ES-I3 (cell line): ENCODE measurements around the gene PKP3.
"Not testable (repeated sequence)": the region's sequence is repeated elsewhere in the genome, so short reads cannot be mapped to it uniquely, and the experiment has no call there.

Source experiments
- H3K36me3 ChIP-seq: 2 replicates; pipeline ENCODE4 v1.6.1; 2013; ENCODE audit warnings: mild to moderate bottlenecking, low read length, control low read depth, moderate library complexity; ENCODE audit not compliant: insufficient read depth
- H3K4me1 ChIP-seq: 2 replicates; pipeline ENCODE4 v1.6.1; 2013; ENCODE audit warnings: mild to moderate bottlenecking, control low read depth, low read length; ENCODE audit not compliant: insufficient read depth
- H3K9ac ChIP-seq: 2 replicates; pipeline ENCODE4 v1.6.1; 2013; ENCODE audit warnings: low read depth, mild to moderate bottlenecking, low read length, moderate library complexity
- H3K9me3 ChIP-seq: 2 replicates; pipeline ENCODE4 v1.6.1; 2013; ENCODE audit warnings: mild to moderate bottlenecking, low read length, moderate library complexity; ENCODE audit not compliant: control insufficient read depth, insufficient read depth

The PKP3 gene

DNA sequence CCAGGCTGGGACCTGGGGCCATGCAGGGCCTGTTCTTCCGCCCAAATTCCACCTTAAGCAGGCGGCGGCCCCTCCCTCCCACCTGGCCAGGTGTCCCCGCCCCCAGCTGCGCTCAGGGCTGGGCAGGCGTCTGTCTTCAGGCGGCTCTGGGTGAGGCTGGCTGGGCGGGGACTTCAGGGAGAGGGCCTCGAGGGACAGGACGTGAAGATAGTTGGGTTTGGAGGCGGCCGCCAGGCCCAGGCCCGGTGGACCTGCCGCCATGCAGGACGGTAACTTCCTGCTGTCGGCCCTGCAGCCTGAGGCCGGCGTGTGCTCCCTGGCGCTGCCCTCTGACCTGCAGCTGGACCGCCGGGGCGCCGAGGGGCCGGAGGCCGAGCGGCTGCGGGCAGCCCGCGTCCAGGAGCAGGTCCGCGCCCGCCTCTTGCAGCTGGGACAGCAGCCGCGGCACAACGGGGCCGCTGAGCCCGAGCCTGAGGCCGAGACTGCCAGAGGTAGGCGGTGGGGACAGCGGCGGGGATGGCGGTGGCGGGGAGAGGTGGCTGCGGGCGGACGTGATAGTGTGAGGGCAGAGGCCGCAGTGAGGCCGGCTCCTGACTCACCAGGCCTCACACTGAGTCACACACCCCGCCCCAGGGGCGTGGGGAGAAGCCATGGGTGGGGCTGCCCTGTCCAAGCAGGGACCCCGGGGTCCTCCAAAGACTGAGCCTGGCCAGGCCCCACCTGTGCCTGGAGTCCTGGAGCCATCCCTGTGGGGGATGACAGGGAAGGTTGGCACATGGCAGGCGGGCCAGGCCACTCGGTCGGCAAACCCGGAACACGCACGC lies at the start of gene PKP3:
PKP3 (plus strand) TSS at position 176 of the 824 bp plus-strand sequence; CDS start at position 260, 84 bp downstream.
- Histone ChIP-seq H3K9ac (peak within 1 kb of the TSS; percentile 44), H3K4me1 (peaks cover 6% of the 10 kb centered on the region; the same call in 1 of the 2 replicates), H3K36me3 (no peaks in the 10 kb centered on the region), H3K9me3 (no peaks in the 10 kb centered on the region)

- H3K9ac ChIP-seq = no peak overlapping the region
- no peaks in the 10 kb centered on the region for H3K36me3 ChIP-seq
- H3K4me1 ChIP-seq = peaks cover 12% of the 10 kb centered on the region
- no peaks in the 10 kb centered on the region for H3K9me3 ChIP-seq
Measured at GRCh38 chr11:344836-345578, 49.0 kb upstream of the PKP3 start.

DNA sequence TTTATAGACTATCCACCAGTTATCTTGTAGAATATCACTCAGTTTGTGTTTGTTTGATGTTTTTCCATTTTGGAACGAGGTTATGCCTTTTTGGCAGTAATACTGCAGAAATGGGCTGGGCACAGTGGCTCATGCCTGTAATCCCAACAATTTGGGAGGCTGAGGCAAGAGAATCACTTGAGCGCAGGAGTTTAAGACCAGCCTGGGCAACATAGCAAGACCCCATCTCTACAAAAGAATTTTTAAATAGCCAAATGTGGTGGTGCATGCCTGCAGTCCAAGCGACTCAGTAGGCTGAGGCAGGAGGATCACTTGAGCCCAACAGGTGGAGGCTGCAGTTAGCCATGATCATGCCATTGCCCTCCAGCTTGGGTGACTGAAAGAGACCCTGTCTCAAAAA lies 47.5 kb upstream of the PKP3 start:
- Histone ChIP-seq H3K36me3 (no peaks in the 10 kb centered on the region), H3K9ac (no peak overlapping the region), H3K4me1 (no peaks in the 10 kb centered on the region; the same call in 1 of the 2 replicates), H3K9me3 (no peaks in the 10 kb centered on the region)

DNA sequence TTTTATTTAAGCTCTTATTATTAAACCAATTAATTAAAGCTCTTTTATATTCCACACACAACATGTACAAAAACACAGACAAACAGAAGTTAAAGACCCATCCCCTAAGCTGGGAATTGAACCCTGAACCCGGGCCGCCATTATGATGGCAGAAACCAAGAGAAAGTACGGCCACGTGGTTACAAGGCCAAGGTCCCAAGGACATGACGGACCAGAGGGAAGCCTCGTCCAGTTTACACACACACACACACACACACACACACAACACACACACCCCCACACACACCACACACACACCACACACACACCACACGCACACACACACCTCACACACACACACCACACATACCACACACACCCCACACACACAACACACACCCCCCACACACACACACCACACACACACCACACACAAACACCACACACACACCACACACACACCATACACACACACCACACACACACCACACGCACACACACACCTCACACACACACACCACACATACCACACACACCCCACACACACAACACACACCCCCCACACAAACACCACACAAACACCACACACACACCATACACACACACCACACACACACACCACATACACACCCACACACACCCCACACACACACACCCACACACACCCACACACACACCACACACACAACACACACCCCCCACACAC lies 44.6 kb upstream of the PKP3 start:
- not testable (repeated sequence) for H3K9ac ChIP-seq

GRCh38 chr11:350033-350722 lies 43.8 kb upstream of the PKP3 start:
- not testable (repeated sequence) for H3K36me3 ChIP-seq, H3K4me1 ChIP-seq, H3K9ac ChIP-seq, H3K9me3 ChIP-seq

More for the DNA sequence above, 44.6 kb upstream of the PKP3 start:
- not testable (repeated sequence) for H3K9me3 ChIP-seq, H3K36me3 ChIP-seq, H3K4me1 ChIP-seq

GRCh38 chr11:350723-351255 lies 43.2 kb upstream of the PKP3 start:
- no peaks in the 10 kb centered on the region for H3K36me3 ChIP-seq
- H3K9ac ChIP-seq = no peak overlapping the region
- no peaks in the 10 kb centered on the region for H3K9me3 ChIP-seq
- H3K4me1 ChIP-seq = peaks cover 14% of the 10 kb centered on the region

DNA sequence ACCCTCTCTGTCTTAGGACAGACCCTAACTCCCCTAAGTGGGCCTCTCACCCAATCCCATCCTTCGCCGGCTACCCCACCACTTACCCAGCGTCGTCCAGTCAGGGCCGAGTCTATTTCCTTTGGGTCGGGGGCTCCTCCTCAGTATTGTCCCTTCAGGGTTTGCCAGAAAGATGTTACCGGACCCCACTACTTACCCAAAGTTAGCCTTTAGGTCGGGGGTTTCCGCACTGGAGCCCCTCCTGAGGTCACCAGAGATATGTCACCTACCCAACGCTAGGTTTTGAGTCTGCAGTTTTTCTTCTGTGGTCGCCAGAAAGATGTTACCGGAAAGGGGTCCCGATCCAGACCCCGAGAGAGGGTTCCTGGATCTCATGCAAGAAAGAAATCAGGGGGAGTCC lies 42.6 kb upstream of the PKP3 start:
- Histone ChIP-seq H3K4me1 (peaks cover 14% of the 10 kb centered on the region), H3K36me3 (no peaks in the 10 kb centered on the region), H3K9me3 (no peaks in the 10 kb centered on the region), H3K9ac (no peak overlapping the region)

GRCh38 chr11:352456-353031 lies 41.5 kb upstream of the PKP3 start:
- H3K4me1 ChIP-seq = peaks cover 14% of the 10 kb centered on the region
- peaks cover 3% of the 10 kb centered on the region; the same call in 1 of the 2 replicates for H3K9me3 ChIP-seq
- H3K9ac ChIP-seq = no peak overlapping the region
- H3K36me3 ChIP-seq = no peaks in the 10 kb centered on the region

DNA sequence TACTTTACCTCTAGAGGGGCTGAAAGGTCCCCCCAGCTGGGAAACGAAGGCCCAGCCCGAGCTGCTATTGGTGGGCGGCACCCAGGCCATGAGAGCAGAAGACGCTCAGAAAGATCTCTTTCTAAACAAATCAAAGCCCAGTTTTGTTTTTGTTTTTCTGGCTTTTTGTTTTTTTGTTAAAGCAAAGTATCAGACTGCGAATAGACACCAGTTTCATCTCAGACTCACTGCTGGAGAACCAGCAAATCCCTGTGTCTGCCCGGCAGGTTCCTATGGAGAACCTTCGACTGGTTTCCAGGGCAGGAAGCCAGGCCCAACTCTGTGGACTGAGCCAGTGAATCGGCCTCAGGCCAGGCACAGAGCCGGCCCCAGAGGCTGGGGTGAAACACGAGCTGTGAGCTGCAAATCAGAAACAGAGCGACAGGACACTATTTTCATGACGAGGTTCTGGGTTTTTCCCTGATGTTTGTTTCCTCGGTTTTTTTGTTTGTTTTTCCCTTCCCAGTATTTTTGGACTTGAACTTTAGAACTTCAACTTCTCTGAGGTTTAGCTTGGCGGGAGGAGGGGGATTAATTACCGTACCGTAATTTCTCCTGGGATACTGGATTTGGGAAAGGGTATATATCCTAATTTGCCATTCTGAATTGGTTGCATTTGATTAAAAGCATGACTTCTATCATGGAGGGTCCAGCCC lies 40.7 kb upstream of the PKP3 start:
- no peaks in the 10 kb centered on the region for H3K36me3 ChIP-seq
- H3K4me1 ChIP-seq = peaks cover 14% of the 10 kb centered on the region
- H3K9ac ChIP-seq = no peak overlapping the region; the same call in 1 of the 2 replicates
- peaks cover 3% of the 10 kb centered on the region; the same call in 1 of the 2 replicates for H3K9me3 ChIP-seq

GRCh38 chr11:355581-356458 lies 38.2 kb upstream of the PKP3 start:
- peaks cover 3% of the 10 kb centered on the region; the same call in 1 of the 2 replicates for H3K9me3 ChIP-seq
- H3K9ac ChIP-seq = peak overlapping the region; percentile 73
- H3K4me1 ChIP-seq = peaks cover 14% of the 10 kb centered on the region
- no peaks in the 10 kb centered on the region; the same call in 1 of the 2 replicates for H3K36me3 ChIP-seq

GRCh38 chr11:356610-357009 lies 37.4 kb upstream of the PKP3 start:
- Histone ChIP-seq H3K9ac (no peak overlapping the region), H3K9me3 (peaks cover 3% of the 10 kb centered on the region; the same call in 1 of the 2 replicates), H3K36me3 (no peaks in the 10 kb centered on the region; the same call in 1 of the 2 replicates), H3K4me1 (peaks cover 14% of the 10 kb centered on the region)

DNA sequence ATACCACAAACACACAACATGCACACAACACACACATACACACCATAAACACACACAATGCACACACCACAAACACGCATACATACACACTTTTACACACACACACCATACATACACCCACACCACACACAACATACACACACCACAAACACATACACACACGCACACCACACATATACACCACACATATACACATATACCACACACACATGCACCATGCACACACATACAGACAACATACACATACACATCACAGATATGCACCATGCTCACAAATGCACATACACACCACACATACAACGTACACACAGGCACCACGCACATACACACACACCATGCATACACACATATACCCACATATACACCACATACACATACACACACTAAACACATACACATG lies 36.4 kb upstream of the PKP3 start:
- peaks cover 14% of the 10 kb centered on the region for H3K4me1 ChIP-seq
- no peak overlapping the region for H3K9ac ChIP-seq
- peaks cover 3% of the 10 kb centered on the region; the same call in 1 of the 2 replicates for H3K9me3 ChIP-seq
- H3K36me3 ChIP-seq = no peaks in the 10 kb centered on the region; the same call in 1 of the 2 replicates
